ENCODE data around the gene HPSE.

The HPSE gene

DNA sequence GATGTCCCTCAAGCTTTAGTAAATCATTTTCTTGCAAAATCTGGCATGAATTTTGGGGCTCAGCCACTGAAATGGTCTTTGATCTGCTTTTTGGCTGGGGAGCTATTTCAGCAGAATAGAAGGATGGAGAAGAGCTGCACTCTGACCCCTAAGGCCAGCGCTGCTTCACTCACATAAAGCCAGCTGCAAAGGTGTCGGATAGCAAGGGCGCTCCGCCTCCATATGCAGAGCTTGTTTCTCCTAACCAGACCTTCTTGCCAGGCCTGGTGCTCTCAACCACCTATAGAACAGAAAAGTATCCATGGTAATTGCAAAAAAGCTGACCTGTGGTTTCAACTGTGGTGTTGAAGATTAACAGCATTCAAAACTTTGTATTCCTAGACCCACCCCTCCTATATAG lies 26.0 kb downstream of the HPSE start:
- no CpG with 5 or more reads among the region's 4 CpGs for WGBS (ENCODE audit: extremely low coverage, insufficient coverage, insufficient read length)
- no peaks in the 10 kb centered on the region for H3K27me3 ChIP-seq (ENCODE audit: insufficient read depth, low read length)
- no peak overlapping the region for H3K9ac ChIP-seq (ENCODE audit: low read length)

GRCh38 chr4:83307920-83308319 lies 26.7 kb downstream of the HPSE start:
- Histone ChIP-seq H3K27ac (ENCODE audit: low read depth, low read length) (no peak overlapping the region), H3K18ac (ENCODE audit: low read length) (no peak overlapping the region), H4K12ac (ENCODE audit: low read depth, low read length) (no peak overlapping the region), H3K4ac (ENCODE audit: low read depth, low read length) (no peak overlapping the region), H2BK5ac (ENCODE audit: low read depth, low read length, poor library complexity) (no peak overlapping the region), H3K36me3 (ENCODE audit: control insufficient read depth in 1 of 2, insufficient read depth in 2 of 2, low read length in 2 of 2) (no peaks in the 10 kb centered on the region), H3K14ac (ENCODE audit: low read length) (no peak overlapping the region), H3K4me3 (ENCODE audit: low read depth, low read length) (no peak overlapping the region), H3K79me1 (ENCODE audit: low read length) (no peaks in the 10 kb centered on the region), H3K9ac (ENCODE audit: low read length) (no peak overlapping the region), H4K8ac (ENCODE audit: low read depth, low read length) (no peak overlapping the region), H2BK120ac (ENCODE audit: insufficient read depth, low read length, poor library complexity) (no peak overlapping the region), H3K9me3 (ENCODE audit: insufficient read depth, low read depth, low read length) (no peaks in the 10 kb centered on the region), H2AFZ (ENCODE audit: insufficient read depth, low read length, poor library complexity) (no peak overlapping the region), H3K4me2 (ENCODE audit: low read length) (no peak overlapping the region), H4K91ac (ENCODE audit: low read depth, low read length) (no peak overlapping the region), H2AK5ac (ENCODE audit: low read length) (no peak overlapping the region), H3K27me3 (ENCODE audit: insufficient read depth, low read length) (no peaks in the 10 kb centered on the region), H2BK12ac (ENCODE audit: low read length) (no peak overlapping the region), H3K79me2 (ENCODE audit: control insufficient read depth, insufficient read depth, low read length, poor library complexity) (no peaks in the 10 kb centered on the region), H3K23ac (ENCODE audit: low read length) (no peak overlapping the region), H3K4me1 (ENCODE audit: control insufficient read depth in 1 of 2, insufficient read depth in 2 of 2, low read length in 2 of 2) (no peaks in the 10 kb centered on the region)
- DNase-seq, result no peak
- no CpG with 5 or more reads among the region's 7 CpGs for WGBS (ENCODE audit: extremely low coverage, insufficient coverage, insufficient read length)

More for the DNA sequence above, 26.0 kb downstream of the HPSE start:
- Histone ChIP-seq H3K14ac (ENCODE audit: low read length) (no peak overlapping the region), H3K4me3 (ENCODE audit: low read depth, low read length) (no peak overlapping the region), H3K9me3 (ENCODE audit: insufficient read depth, low read depth, low read length) (no peaks in the 10 kb centered on the region), H3K4me2 (ENCODE audit: low read length) (no peak overlapping the region), H4K12ac (ENCODE audit: low read depth, low read length) (no peak overlapping the region), H2BK120ac (ENCODE audit: insufficient read depth, low read length, poor library complexity) (no peak overlapping the region), H3K4ac (ENCODE audit: low read depth, low read length) (no peak overlapping the region), H4K8ac (ENCODE audit: low read depth, low read length) (no peak overlapping the region), H3K18ac (ENCODE audit: low read length) (no peak overlapping the region), H2BK5ac (ENCODE audit: low read depth, low read length, poor library complexity) (no peak overlapping the region), H3K79me2 (ENCODE audit: control insufficient read depth, insufficient read depth, low read length, poor library complexity) (no peaks in the 10 kb centered on the region), H3K27ac (ENCODE audit: low read depth, low read length) (no peak overlapping the region), H3K79me1 (ENCODE audit: low read length) (no peaks in the 10 kb centered on the region), H2AFZ (ENCODE audit: insufficient read depth, low read length, poor library complexity) (no peak overlapping the region), H3K36me3 (ENCODE audit: control insufficient read depth in 1 of 2, insufficient read depth in 2 of 2, low read length in 2 of 2) (no peaks in the 10 kb centered on the region), H3K4me1 (ENCODE audit: control insufficient read depth in 1 of 2, insufficient read depth in 2 of 2, low read length in 2 of 2) (no peaks in the 10 kb centered on the region), H2BK12ac (ENCODE audit: low read length) (no peak overlapping the region), H4K91ac (ENCODE audit: low read depth, low read length) (no peak overlapping the region), H2AK5ac (ENCODE audit: low read length) (no peak overlapping the region), H3K23ac (ENCODE audit: low read length) (no peak overlapping the region)
- no peak for DNase-seq

DNA sequence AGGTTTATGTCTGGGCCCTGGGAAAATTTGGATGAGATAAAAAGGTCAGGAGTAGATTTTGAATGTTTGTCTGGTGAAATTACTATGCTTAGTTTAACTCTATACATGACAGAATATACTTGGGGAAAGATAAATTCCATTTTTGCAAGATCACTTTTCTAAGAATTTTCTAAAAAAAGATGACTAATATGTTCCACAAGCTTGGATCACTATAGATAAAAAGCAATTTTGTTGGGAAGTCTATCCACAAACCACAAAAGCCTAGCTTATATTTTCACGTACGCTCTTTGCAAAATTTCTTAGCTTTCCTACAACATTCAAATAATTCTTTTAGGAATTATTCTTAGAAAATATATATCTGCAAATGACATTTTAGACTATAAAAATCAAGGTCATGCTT lies 29.5 kb downstream of the HPSE start:
- Histone ChIP-seq H2AFZ (ENCODE audit: insufficient read depth, low read length, poor library complexity) (no peak overlapping the region), H3K23ac (ENCODE audit: low read length) (no peak overlapping the region), H3K4me2 (ENCODE audit: low read length) (no peak overlapping the region), H4K8ac (ENCODE audit: low read depth, low read length) (no peak overlapping the region), H3K27me3 (ENCODE audit: insufficient read depth, low read length) (no peaks in the 10 kb centered on the region), H4K91ac (ENCODE audit: low read depth, low read length) (no peak overlapping the region), H2AK5ac (ENCODE audit: low read length) (no peak overlapping the region), H3K79me2 (ENCODE audit: control insufficient read depth, insufficient read depth, low read length, poor library complexity) (no peaks in the 10 kb centered on the region), H2BK12ac (ENCODE audit: low read length) (no peak overlapping the region), H3K36me3 (ENCODE audit: control insufficient read depth in 1 of 2, insufficient read depth in 2 of 2, low read length in 2 of 2) (no peaks in the 10 kb centered on the region), H3K4ac (ENCODE audit: low read depth, low read length) (no peak overlapping the region), H3K9ac (ENCODE audit: low read length) (no peak overlapping the region), H3K18ac (ENCODE audit: low read length) (no peak overlapping the region), H4K12ac (ENCODE audit: low read depth, low read length) (no peak overlapping the region), H2BK120ac (ENCODE audit: insufficient read depth, low read length, poor library complexity) (no peak overlapping the region), H3K27ac (ENCODE audit: low read depth, low read length) (no peak overlapping the region), H3K14ac (ENCODE audit: low read length) (no peak overlapping the region), H3K4me3 (ENCODE audit: low read depth, low read length) (no peak overlapping the region), H3K4me1 (ENCODE audit: control insufficient read depth in 1 of 2, insufficient read depth in 2 of 2, low read length in 2 of 2) (no peaks in the 10 kb centered on the region), H3K79me1 (ENCODE audit: low read length) (no peaks in the 10 kb centered on the region), H2BK5ac (ENCODE audit: low read depth, low read length, poor library complexity) (no peak overlapping the region), H3K9me3 (ENCODE audit: insufficient read depth, low read depth, low read length) (no peaks in the 10 kb centered on the region)
- no peak for DNase-seq
- WGBS (ENCODE audit: extremely low coverage, insufficient coverage, insufficient read length), result no CpG with 5 or more reads among the region's 2 CpGs

- Histone ChIP-seq H2BK120ac (ENCODE audit: insufficient read depth, low read length, poor library complexity) (no peak overlapping the region), H3K18ac (ENCODE audit: low read length) (no peak overlapping the region), H3K27me3 (ENCODE audit: insufficient read depth, low read length) (no peaks in the 10 kb centered on the region), H3K4ac (ENCODE audit: low read depth, low read length) (no peak overlapping the region), H4K91ac (ENCODE audit: low read depth, low read length) (no peak overlapping the region), H4K8ac (ENCODE audit: low read depth, low read length) (no peak overlapping the region), H3K36me3 (ENCODE audit: control insufficient read depth in 1 of 2, insufficient read depth in 2 of 2, low read length in 2 of 2) (no peaks in the 10 kb centered on the region), H3K79me2 (ENCODE audit: control insufficient read depth, insufficient read depth, low read length, poor library complexity) (no peaks in the 10 kb centered on the region), H3K4me1 (ENCODE audit: control insufficient read depth in 1 of 2, insufficient read depth in 2 of 2, low read length in 2 of 2) (no peaks in the 10 kb centered on the region), H2AK5ac (ENCODE audit: low read length) (no peak overlapping the region), H3K23ac (ENCODE audit: low read length) (no peak overlapping the region), H3K4me3 (ENCODE audit: low read depth, low read length) (no peak overlapping the region), H2BK12ac (ENCODE audit: low read length) (no peak overlapping the region), H2AFZ (ENCODE audit: insufficient read depth, low read length, poor library complexity) (no peak overlapping the region), H2BK5ac (ENCODE audit: low read depth, low read length, poor library complexity) (no peak overlapping the region), H3K9me3 (ENCODE audit: insufficient read depth, low read depth, low read length) (no peaks in the 10 kb centered on the region), H3K27ac (ENCODE audit: low read depth, low read length) (no peak overlapping the region), H3K14ac (ENCODE audit: low read length) (no peak overlapping the region), H4K12ac (ENCODE audit: low read depth, low read length) (no peak overlapping the region), H3K9ac (ENCODE audit: low read length) (no peak overlapping the region), H3K79me1 (ENCODE audit: low read length) (no peaks in the 10 kb centered on the region), H3K4me2 (ENCODE audit: low read length) (no peak overlapping the region)
- WGBS (ENCODE audit: extremely low coverage, insufficient coverage, insufficient read length), result no CpG with 5 or more reads among the region's 3 CpGs
- DNase-seq, result no peak
Observed at GRCh38 chr4:83297548-83298260, 36.9 kb downstream of the HPSE start.

All from trophoblast cell (in vitro differentiated cells and primary cell).